ENCODE measurements around the gene MTSS2.

Gene MTSS2

GRCh38 chr16:70665806-70666735 lies 19.8 kb downstream of the MTSS2 start:
- H3K4me3 ChIP-seq (ENCODE audit: low read depth, low read length), result no peak overlapping the region
- TF ChIP-seq CTCF (IDR thresholded peaks at IDR 0.05; ENCODE audit: control insufficient read depth, extremely low read depth, insufficient read depth), result no peak
- no peak for DNase-seq (ENCODE audit: low read depth)

GRCh38 chr16:70665113-70665694 lies 20.6 kb downstream of the MTSS2 start:
- DNase-seq (ENCODE audit: low read depth), result no peak
- no peak for TF ChIP-seq CTCF (IDR thresholded peaks at IDR 0.05; ENCODE audit: control insufficient read depth, extremely low read depth, insufficient read depth)

GRCh38 chr16:70664325-70665112 lies 21.3 kb downstream of the MTSS2 start:
- no peak overlapping the region for H3K4me3 ChIP-seq (ENCODE audit: low read depth, low read length)
- DNase-seq (ENCODE audit: low read depth), result no peak
- no peak for TF ChIP-seq CTCF (IDR thresholded peaks at IDR 0.05; ENCODE audit: control insufficient read depth, extremely low read depth, insufficient read depth)

More at GRCh38 chr16:70665113-70665694, 20.6 kb downstream of the MTSS2 start:
- no peak overlapping the region for H3K4me3 ChIP-seq (ENCODE audit: low read depth, low read length)

- DNase-seq (ENCODE audit: low read depth), result no peak
These were observed 22.1 kb downstream of the MTSS2 start for GRCh38 chr16:70663524-70664324.

GRCh38 chr16:70662991-70663523 lies 22.8 kb downstream of the MTSS2 start:
- TF ChIP-seq CTCF (IDR thresholded peaks at IDR 0.05; ENCODE audit: control insufficient read depth, extremely low read depth, insufficient read depth), result no peak
- H3K4me3 ChIP-seq (ENCODE audit: low read depth, low read length), result no peak overlapping the region
- no peak for DNase-seq (ENCODE audit: low read depth)

More at GRCh38 chr16:70663524-70664324, 22.1 kb downstream of the MTSS2 start:
- H3K4me3 ChIP-seq (ENCODE audit: low read depth, low read length), result no peak overlapping the region
- TF ChIP-seq CTCF (IDR thresholded peaks at IDR 0.05; ENCODE audit: control insufficient read depth, extremely low read depth, insufficient read depth), result no peak

All from LNCaP clone FGC (cell line).